Transverse colon (tissue), 4 donors: ENCODE results near the gene KATNBL1.

ENCODE experiments used
- CTCF ChIP-seq, 5 experiments: fragments of 200-600 bp in 3 of 5; fragments of 450-650 bp in 2 of 5; sonication (generic) in 3 of 5; IDR thresholded peaks; 1 replicate in 2 of 5; 2 replicates in 3 of 5; pipeline ENCODE4 v1.5.1; 2016 to 2017; ENCODE audit warnings: antibody characterized with exemption in 5 of 5, inconsistent platforms in 3 of 5, mild to moderate bottlenecking in 2 of 5, moderate library complexity in 1 of 5
- EP300 ChIP-seq: sonication (generic); formaldehyde crosslinking; IDR thresholded peaks from one replicate; pipeline ENCODE4 v1.6.1; 2017; ENCODE audit warnings: antibody characterized with exemption, low read depth
- POLR2AphosphoS5 ChIP-seq, 3 donors: sonication (generic); formaldehyde crosslinking; IDR thresholded peaks; one replicate each; pipeline ENCODE4 v1.6.1; 2016; ENCODE audit warnings: antibody characterized with exemption in 3 of 3

- TF ChIP-seq CTCF (IDR thresholded peaks at IDR 0.05) (peak; percentile 33 to 47 (median 45)), POLR2AphosphoS5 (IDR thresholded peaks at IDR 0.05) (no peak), EP300 (no peak)
Measured at GRCh38 chr15:34109797-34110663, 99.9 kb downstream of the KATNBL1 start.
